ENCODE data around the gene SMARCA1. TPM values are rescaled to one million over a fixed set of nuclear protein-coding genes. Genes with fewer than 3 reads are reported as not detected.
A peak's percentile ranks its signal among the peaks of the same experiment; 100 is the strongest.

SMARCA1 gene
- total and polyA plus RNA-seq, 2 of the 13 experiments (the other 11 are each of a cell fraction or from before 2014, with no cell fraction given) = 97.7 to 145 TPM

GRCh38 chrX:129531132-129531531 lies 7.8 kb upstream of the SMARCA1 start:
- no CpG with 5 or more reads among the region's 1 CpG for WGBS (ENCODE audit: low lambda C conversion rate)
- Histone ChIP-seq H3K79me2 (ENCODE audit: insufficient read depth, low read length) (no peaks in the 10 kb centered on the region), H3K4me2 (ENCODE audit: low read depth, low read length) (0 out of 2 replicates have a peak overlapping the region, but pooled peaks have one; percentile 18), H3K4me1 (ENCODE audit: insufficient read depth, low read length) (peaks cover 52% of the 10 kb centered on the region), H2AFZ (ENCODE audit: low read length) (no peak overlapping the region), H3K9me3 (ENCODE audit: low read length) (no peaks in the 10 kb centered on the region), H3K36me3 (replicated peaks in 1 of 2; ENCODE audit: control insufficient read depth in 1 of 2, insufficient read depth in 2 of 2, low read length in 2 of 2) (no peaks in the 10 kb centered on the region), H3K9ac (ENCODE audit: insufficient read depth, low read depth, low read length) (no peak overlapping the region), H3K27me3 (ENCODE audit: control insufficient read depth in 1 of 2, insufficient read depth in 2 of 2, low read length in 2 of 2) (no peaks in the 10 kb centered on the region), H4K20me1 (ENCODE audit: insufficient read depth, low read length) (no peaks in the 10 kb centered on the region), H3K27ac (ENCODE audit: extremely low read length, insufficient read depth, low read length) (no peak overlapping the region), H3K4me3 (replicated peaks in 1 of 3; ENCODE audit: insufficient read depth in 1 of 3, low read depth in 2 of 3, low read length in 3 of 3) (no peak overlapping the region)
- in situ Hi-C loops (cut with HindIII; ENCODE audit: extremely low pct_ligation_motif_present, low pct_unique_long_range_greater_than_20kb) (no loop called here), intact Hi-C loops (cut with micrococcal nuclease; ENCODE audit: unreplicated experiment) (no loop called here)
- ChIA-PET CTCF (ENCODE audit: low intra/inter-chr PET ratio, low total read pairs) (no interaction called here), POLR2A (no interaction called here)
- no peak for DNase-seq (ENCODE audit: low spot score)
- ATAC-seq = no peak
- no TSS peak for BruUV-seq (replicated peaks)
- TF ChIP-seq PRDM10 (CRISPR knock-in tag; IDR thresholded peaks at IDR 0.05; ENCODE audit: low read depth) (no peak), THAP7 (CRISPR knock-in tag; IDR thresholded peaks at IDR 0.05) (no peak), ATF1 (CRISPR knock-in tag; IDR thresholded peaks at IDR 0.05) (no peak), ZSCAN12 (CRISPR knock-in tag; IDR thresholded peaks at IDR 0.05) (no peak), CEBPB (IDR thresholded peaks at IDR 0.05; ENCODE audit: borderline replicate concordance, low read depth, low read length) (no peak), CENPT (CRISPR knock-in tag; IDR thresholded peaks at IDR 0.05; ENCODE audit: low read depth) (no peak), HOXA3 (CRISPR knock-in tag; IDR thresholded peaks at IDR 0.05) (no peak), MLLT10 (CRISPR knock-in tag; IDR thresholded peaks at IDR 0.05) (no peak), FOSL1 (CRISPR knock-in tag; IDR thresholded peaks at IDR 0.05; ENCODE audit: borderline replicate concordance) (no peak), PCBP1 (IDR thresholded peaks at IDR 0.05; ENCODE audit: borderline replicate concordance, low read depth, low read length) (no peak), ZNF607 (CRISPR knock-in tag; IDR thresholded peaks at IDR 0.05; ENCODE audit: borderline replicate concordance) (no peak)
- FAIRE-seq = no peak
